ENCODE data around the gene NFKBIB. TPM values are rescaled to one million over a fixed set of nuclear protein-coding genes. Genes with fewer than 3 reads are reported as not detected.
"Not testable (repeated sequence)": the region's sequence is repeated elsewhere in the genome, so short reads cannot be mapped to it uniquely, and the experiment has no call there.

NFKBIB gene
- total RNA-seq = 42.1 and 42.2 TPM in 2 replicates

GRCh38 chr19:38899447-38900201 is at the start of gene NFKBIB, which contains the start of gene SIRT2:
Gene NFKBIB, plus strand, starts transcription at chr19:38899969. Its CDS starts 64 bp downstream, at chr19:38900033.
Gene SIRT2, minus strand, starts transcription at chr19:38899618. Its CDS starts 97 bp downstream, at chr19:38899521.
- intact Hi-C loops (cut with micrococcal nuclease) = loop anchor here (1.0 to 2.0 kb wide), 7 partner anchors 21 to 497 kb away; partner anchors contain the start of genes ACTN4, ECH1, FAM98C and MRPS12

GRCh38 chr19:38850436-38850975 is 49.3 kb upstream of the NFKBIB start:
- intact Hi-C loops (cut with micrococcal nuclease) = loop anchor here (1.0 to 5.0 kb wide), 6 partner anchors 19 to 448 kb away; partner anchors contain the start of genes ACTN4, ECH1, FAM98C and MRPS12

- intact Hi-C loops (cut with micrococcal nuclease) = loop anchor here (1.0 to 5.0 kb wide), 6 partner anchors 20 to 449 kb away; partner anchors contain the start of genes ACTN4, ECH1, FAM98C and MRPS12
Observed at GRCh38 chr19:38850976-38851621, 48.7 kb upstream of the NFKBIB start.

GRCh38 chr19:38851622-38852230 is 48.0 kb upstream of the NFKBIB start:
- intact Hi-C loops (cut with micrococcal nuclease) = loop anchor here (1.0 to 5.0 kb wide), 3 partner anchors 18 to 449 kb away; partner anchors contain the start of genes ACTN4 and FAM98C

GRCh38 chr19:38852231-38853044 is 47.3 kb upstream of the NFKBIB start:
- intact Hi-C loops (cut with micrococcal nuclease) = loop anchor here (1.0 to 5.0 kb wide), 3 partner anchors 17 to 450 kb away; partner anchors contain the start of genes ACTN4 and FAM98C

- intact Hi-C loops (cut with micrococcal nuclease) = loop anchor here (5.0 kb wide), 2 partner anchors 206 to 451 kb away; partner anchors contain the start of genes ACTN4 and FAM98C
Observed at GRCh38 chr19:38853214-38853613, 46.6 kb upstream of the NFKBIB start.

- intact Hi-C loops (cut with micrococcal nuclease) = loop anchor here (5.0 kb wide), 2 partner anchors 208 to 453 kb away; partner anchors contain the start of genes ACTN4 and FAM98C
Observed at GRCh38 chr19:38854961-38855360, 44.8 kb upstream of the NFKBIB start.

GRCh38 chr19:38855751-38856150 is 44.0 kb upstream of the NFKBIB start:
- intact Hi-C loops (cut with micrococcal nuclease) = not testable (repeated sequence)

GRCh38 chr19:38856813-38857212 is 43.0 kb upstream of the NFKBIB start:
- intact Hi-C loops (cut with micrococcal nuclease) = no loop called here

GRCh38 chr19:38859631-38860204 is 40.1 kb upstream of the NFKBIB start:
- intact Hi-C loops (cut with micrococcal nuclease) = not testable (repeated sequence)

GRCh38 chr19:38861368-38861767 is 38.4 kb upstream of the NFKBIB start:
- intact Hi-C loops (cut with micrococcal nuclease) = no loop called here

GRCh38 chr19:38862321-38863059 is 37.3 kb upstream of the NFKBIB start:
- intact Hi-C loops (cut with micrococcal nuclease) = no loop called here

- intact Hi-C loops (cut with micrococcal nuclease) = no loop called here
Observed at GRCh38 chr19:38867171-38867780, 32.5 kb upstream of the NFKBIB start.

GRCh38 chr19:38868551-38868950 is 31.2 kb upstream of the NFKBIB start:
- intact Hi-C loops (cut with micrococcal nuclease) = no loop called here

- intact Hi-C loops (cut with micrococcal nuclease) = loop anchor here (1.0 kb wide), 2 partner anchors 17 to 140 kb away; no protein-coding TSS in a partner anchor
Observed at GRCh38 chr19:38869160-38869835, 30.5 kb upstream of the NFKBIB start.

GRCh38 chr19:38869836-38870607 is 29.7 kb upstream of the NFKBIB start:
- intact Hi-C loops (cut with micrococcal nuclease) = loop anchor here (1.0 kb wide), 3 partner anchors 18 to 141 kb away; partner anchors contain the start of gene ECH1

GRCh38 chr19:38870612-38871011 is 29.2 kb upstream of the NFKBIB start:
- intact Hi-C loops (cut with micrococcal nuclease) = loop anchor here (1.0 kb wide), 1 partner anchor 39 kb away; the partner anchor contains the start of gene ECH1
